H54 (cell line): ENCODE results near the gene PCYT1A.

Source experiments
- DNase-seq: peaks from one replicate; pipeline ENCODE4 v3.0.0; 2011; ENCODE audit warnings: low spot score, mixed read lengths; ENCODE audit not compliant: insufficient read length
- FAIRE-seq: peaks from 3 replicates; lab custom pipeline; 2011; peaks lifted over from hg19 to GRCh38; lab: Jason Lieb, UNC
- POLR2A ChIP-seq: IDR thresholded peaks from 2 replicates; pipeline ENCODE4 v1.6.1; 2011; ENCODE audit warnings: low read depth, mild to moderate bottlenecking, low read length

PCYT1A gene

GRCh38 chr3:196236223-196236622 lies 51.3 kb downstream of the PCYT1A start:
- no peak for DNase-seq
- no peak for TF ChIP-seq POLR2A
- no peak for FAIRE-seq

GRCh38 chr3:196235452-196236122 lies 51.9 kb downstream of the PCYT1A start:
- FAIRE-seq, result no peak
- TF ChIP-seq POLR2A, result no peak
- no peak for DNase-seq

- FAIRE-seq (no peak), DNase-seq (no peak)
- no peak for TF ChIP-seq POLR2A
These were observed 54.7 kb downstream of the PCYT1A start for GRCh38 chr3:196232882-196233251.

GRCh38 chr3:196232154-196232881 lies 55.2 kb downstream of the PCYT1A start:
- FAIRE-seq (no peak), DNase-seq (no peak)
- no peak for TF ChIP-seq POLR2A

- FAIRE-seq (no peak), DNase-seq (no peak)
- TF ChIP-seq POLR2A, result no peak
These were observed 59.7 kb downstream of the PCYT1A start for GRCh38 chr3:196227629-196228493.

- DNase-seq (no peak), FAIRE-seq (no peak)
- TF ChIP-seq POLR2A, result no peak
These were observed 60.4 kb downstream of the PCYT1A start for GRCh38 chr3:196227121-196227561.

GRCh38 chr3:196225763-196226364 lies 61.7 kb downstream of the PCYT1A start:
- FAIRE-seq, result no peak

GRCh38 chr3:196225086-196225485 lies 62.4 kb downstream of the PCYT1A start:
- no peak for TF ChIP-seq POLR2A
- DNase-seq (no peak), FAIRE-seq (no peak)

More at GRCh38 chr3:196225763-196226364, 61.7 kb downstream of the PCYT1A start:
- no peak for TF ChIP-seq POLR2A
- no peak for DNase-seq

GRCh38 chr3:196222876-196223595 lies 64.5 kb downstream of the PCYT1A start:
- no peak for DNase-seq
- TF ChIP-seq POLR2A, result no peak
- no peak for FAIRE-seq

- DNase-seq, result no peak
- no peak for FAIRE-seq
- no peak for TF ChIP-seq POLR2A
These were observed 66.5 kb downstream of the PCYT1A start for GRCh38 chr3:196220991-196221390.

- no peak for TF ChIP-seq POLR2A
- DNase-seq (no peak), FAIRE-seq (no peak)
These were observed 66.9 kb downstream of the PCYT1A start for GRCh38 chr3:196220587-196220986.

- FAIRE-seq, result no peak
- no peak for DNase-seq
- no peak for TF ChIP-seq POLR2A
These were observed 67.6 kb downstream of the PCYT1A start for GRCh38 chr3:196219970-196220311.
